ENCODE data around the gene CCDC192.
A peak's percentile ranks its signal among the peaks of the same experiment; 100 is the strongest.
"Not testable (repeated sequence)": the region's sequence is repeated elsewhere in the genome, so short reads cannot be mapped to it uniquely, and the experiment has no call there.

Gene CCDC192

DNA sequence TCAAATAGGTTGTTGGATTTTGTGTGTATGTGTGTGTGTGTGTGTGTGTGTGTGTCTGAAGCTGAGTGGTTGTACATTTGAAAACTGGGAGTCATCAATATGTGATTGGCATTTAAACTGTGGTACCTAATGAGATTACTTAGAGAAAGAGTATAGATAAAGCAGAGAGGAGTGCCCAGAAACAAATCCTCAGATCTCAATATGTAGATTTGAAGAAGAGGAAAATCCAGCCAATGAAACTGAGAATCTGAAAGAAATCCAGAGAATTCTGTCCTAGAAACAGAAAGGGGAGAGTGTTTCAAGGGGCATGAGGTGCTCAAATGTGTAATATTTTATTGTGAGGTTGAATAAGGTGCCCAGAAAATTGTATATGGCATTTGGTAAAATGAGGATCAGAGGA, 66.2 kb downstream of the CCDC192 start:
- DNase-seq, result no peak

DNA sequence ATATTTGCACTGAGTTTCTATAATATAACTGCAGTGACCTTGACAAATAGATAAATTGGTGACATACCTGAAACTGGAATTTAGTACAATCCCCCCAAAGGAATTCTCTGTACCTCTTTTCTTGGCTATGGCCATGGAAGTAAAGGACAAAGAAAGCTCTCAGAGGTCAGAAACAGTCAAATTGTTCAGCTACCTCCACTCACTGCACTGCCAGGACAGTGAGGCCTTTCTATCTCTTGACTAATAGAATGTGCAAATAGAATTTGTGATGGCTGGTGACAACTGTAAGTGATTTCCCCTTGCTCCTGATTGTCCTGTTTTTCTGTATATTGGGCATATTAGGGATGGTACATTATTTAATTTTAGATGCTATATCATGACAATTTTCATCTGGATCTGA, 67.1 kb downstream of the CCDC192 start:
- no peak for DNase-seq

DNA sequence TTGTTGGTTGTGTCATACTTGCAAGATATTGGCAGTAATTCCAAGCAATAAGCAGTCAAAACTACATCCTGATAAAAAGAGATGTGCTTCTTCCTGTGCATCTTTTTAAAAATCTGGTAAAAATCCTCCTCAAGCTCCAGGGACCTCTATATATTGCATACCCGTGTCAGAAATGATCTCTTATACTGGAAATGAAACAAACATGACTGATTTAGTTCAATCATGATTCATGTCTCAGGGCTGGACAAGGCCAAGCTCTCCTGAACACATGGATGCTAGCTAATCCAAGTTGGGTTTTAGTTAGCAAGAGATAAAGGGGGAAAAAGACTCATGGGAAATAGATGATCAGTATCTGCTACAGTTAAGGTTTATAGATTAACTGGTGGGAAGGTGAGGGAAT, 69.3 kb downstream of the CCDC192 start:
- DNase-seq, result no peak

DNA sequence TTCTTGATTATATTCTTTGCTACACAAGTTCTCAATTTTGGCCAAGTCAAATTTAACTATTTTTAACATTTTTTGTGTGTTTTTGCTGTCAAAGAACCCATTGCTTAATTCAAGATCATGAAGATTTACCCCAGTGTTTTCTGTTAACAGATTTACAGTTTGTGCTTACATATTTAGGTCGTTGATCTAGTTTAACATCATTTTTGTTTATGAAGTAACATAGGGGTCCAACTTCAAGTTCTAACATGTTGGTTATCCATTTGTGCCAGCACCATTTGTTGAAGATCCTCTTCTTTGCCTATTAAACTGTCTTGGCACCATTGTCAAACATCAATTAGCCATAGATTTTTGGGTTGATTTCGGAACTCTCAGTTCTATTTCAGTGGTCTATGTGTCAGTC, 71.0 kb downstream of the CCDC192 start:
- DNase-seq, result no peak

DNA sequence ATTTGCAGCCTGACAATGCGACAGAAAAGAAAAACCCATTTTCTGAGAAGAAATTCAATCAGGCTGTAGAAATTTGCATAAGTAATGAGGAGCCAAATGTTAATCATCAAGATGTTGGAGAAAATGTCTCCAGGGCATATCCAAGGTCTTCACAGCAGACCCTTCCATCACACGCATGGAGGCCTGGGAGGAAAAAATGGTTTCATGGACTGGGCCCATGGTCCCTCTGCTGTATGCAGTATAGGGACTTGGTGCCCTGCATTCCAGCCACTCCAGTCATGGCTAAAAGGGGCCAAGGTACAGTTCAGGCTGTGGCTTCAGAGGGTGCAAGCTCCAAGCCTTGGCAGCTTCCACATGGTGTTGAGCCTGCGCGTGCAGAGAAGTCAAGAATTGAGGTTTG, 73.3 kb downstream of the CCDC192 start:
- DNase-seq, result no peak

DNA sequence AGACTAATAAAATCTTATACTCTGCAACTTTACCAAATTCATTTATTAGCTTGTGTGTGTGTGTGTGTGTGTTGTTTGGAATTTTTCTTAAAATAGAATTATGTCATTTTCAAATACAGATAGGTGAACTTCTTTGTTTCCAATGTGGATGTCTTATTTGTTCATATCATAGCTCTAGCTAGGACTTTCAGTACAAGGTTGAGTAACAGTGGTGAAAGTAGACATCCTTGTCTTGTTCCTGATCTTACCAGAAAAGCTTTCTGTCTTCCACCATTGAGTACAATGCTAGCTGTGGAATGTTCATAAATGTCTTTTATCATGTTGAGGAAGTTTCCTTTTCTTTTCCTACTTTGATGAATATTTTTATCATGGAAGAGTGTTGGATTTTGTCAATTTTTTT, 74.8 kb downstream of the CCDC192 start:
- no peak for DNase-seq

DNA sequence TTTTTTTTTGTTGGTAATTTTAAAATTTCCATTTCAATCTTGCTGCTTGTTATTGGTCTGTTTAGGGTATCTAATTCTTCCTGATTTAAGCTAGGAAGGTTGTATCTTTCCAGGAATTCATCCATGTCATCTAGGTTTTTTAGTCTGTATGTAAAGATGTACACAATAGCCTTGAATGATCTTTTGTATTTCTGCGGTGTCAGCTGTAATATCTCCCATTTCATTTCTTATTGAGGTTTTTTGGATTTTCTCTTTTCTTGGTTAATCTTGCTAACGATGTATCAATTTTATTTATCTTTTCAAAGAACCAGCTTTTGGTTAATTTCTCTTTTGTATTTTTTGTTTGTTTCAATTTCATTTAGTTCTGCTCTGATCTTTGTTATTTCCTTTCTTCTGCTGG, 79.3 kb downstream of the CCDC192 start:
- not testable (repeated sequence) for DNase-seq

DNA sequence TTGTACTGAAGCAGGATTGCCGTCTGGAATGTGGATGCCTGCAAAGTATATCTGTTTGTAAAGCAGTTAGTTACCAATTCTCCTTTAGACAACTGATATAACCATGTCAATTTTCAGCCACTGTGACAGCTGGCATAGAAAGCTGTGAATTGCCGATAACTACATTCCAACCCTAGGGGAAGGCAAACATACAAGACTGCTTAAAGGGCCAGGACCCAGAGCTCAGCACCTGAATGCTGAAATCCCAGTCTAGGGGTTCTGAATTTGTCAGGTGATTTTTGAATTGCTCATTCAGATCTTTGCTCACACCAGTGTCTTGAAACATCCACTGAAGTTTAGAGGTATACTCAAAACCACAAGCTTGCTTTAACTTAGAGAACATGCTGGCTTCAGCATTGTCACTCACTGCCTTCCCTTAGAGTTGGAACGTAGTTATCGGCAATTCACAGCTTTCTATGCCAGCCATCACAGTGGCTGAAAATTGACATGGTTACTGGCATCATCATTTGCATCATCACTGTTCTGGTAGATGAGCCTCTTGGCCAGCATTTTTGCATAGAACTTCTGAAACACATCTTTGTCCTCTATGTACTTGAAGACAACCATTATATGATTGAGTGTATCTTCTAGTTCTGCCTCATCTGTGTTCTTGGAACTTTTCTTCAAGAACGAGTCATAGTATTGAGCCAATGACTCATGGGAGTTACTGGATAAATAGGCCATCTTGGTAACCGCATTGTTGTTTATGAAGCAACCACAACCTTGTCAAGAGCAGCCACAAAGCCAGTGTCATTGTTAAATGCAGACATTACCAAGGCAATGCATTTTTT, 82.1 kb downstream of the CCDC192 start:
- no peak for DNase-seq

DNA sequence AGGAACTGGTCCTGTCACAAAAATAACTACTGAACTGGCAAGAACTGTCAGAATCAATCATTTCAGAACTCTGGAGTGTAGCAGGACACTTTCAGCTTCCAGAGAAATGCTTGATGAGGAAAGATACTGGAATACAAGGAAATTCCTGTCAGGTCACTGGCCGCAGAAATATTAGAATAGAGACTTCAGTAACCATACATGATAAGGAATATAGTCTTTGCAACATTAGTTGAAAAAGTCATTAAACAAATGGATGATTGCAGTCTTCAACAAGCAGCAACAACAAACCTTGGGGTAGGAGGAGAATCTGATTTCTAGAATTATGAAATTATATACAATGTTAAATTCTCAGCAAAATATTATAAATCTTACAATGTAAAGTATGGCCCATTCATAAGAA, 88.2 kb downstream of the CCDC192 start:
- DNase-seq, result no peak

DNA sequence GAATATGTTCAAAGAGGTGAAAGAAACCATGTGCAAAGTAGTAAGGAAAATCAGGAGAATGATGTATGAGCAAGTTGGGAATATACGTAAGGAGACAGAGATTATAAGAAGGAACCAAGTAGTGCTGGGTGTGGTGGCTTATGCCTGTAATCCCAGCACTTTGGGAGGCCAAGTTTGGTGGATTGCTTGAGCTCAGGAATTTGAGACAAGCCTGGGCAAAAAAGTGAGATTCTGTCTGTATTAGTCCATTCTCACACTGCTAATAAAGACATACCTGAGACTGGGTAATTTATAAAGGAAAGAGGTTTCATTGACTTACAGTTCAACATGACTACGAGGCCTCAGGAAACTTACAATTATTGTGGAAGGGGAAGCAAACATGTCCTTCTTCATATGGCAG, 88.7 kb downstream of the CCDC192 start:
- DNase-seq, result not testable (repeated sequence)

DNA sequence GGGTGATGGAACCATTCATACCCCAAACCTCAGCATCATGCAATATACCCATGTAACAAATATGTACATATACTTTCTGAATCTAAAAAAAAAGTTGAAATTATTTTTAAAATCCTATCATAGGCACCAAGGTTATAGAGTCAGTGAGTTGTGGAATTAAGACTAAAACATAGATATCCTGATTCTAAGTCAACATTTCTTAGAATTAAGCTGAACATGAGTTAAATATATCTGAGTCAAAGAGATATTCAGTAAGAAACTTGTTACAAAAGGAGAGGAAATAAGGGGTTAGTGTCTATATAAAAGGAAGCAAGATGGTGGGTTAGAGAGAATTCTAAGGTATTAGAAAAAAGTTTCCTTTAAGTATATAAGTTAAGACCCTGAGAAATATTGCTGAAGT, 89.9 kb downstream of the CCDC192 start:
- no peak for DNase-seq

DNA sequence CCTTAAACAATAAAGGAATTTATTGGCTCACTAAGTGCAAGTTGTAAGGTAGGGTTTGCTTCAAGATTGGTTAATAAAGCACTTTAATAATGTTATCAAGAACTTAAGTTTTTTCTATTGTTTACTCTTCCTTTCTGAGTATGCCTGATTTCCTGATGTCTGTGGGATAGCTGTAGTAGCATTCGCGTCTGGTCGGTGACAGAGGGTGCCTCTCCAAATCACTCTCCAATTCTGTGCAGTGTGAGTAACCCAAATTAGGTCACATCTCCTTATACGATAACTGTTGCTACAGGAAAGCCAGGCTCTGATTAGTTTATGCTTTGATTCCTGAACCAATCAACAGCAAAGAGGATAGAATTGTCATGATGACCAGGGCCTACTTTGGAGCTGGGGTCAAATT, 90.7 kb downstream of the CCDC192 start:
- DNase-seq, result no peak

DNA sequence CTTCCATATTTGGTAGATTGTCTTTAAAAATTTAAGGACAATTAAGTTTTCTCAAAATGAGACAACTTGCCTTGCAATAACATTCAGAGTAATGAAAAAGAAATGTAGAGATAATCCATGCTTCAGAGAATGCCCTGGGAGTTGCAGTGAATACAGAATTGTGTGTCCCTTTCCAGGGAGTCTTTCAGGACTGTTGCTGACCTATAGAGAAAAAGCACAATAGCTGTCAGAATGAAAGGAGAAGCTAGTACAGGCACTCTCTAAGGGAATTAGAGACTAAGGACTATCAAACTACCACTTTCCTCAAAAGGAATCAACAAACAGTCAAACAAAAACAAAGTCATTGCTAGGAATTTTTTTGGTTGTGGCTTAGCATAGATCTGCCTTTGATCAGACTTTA, 93.0 kb downstream of the CCDC192 start:
- no peak for DNase-seq

DNA sequence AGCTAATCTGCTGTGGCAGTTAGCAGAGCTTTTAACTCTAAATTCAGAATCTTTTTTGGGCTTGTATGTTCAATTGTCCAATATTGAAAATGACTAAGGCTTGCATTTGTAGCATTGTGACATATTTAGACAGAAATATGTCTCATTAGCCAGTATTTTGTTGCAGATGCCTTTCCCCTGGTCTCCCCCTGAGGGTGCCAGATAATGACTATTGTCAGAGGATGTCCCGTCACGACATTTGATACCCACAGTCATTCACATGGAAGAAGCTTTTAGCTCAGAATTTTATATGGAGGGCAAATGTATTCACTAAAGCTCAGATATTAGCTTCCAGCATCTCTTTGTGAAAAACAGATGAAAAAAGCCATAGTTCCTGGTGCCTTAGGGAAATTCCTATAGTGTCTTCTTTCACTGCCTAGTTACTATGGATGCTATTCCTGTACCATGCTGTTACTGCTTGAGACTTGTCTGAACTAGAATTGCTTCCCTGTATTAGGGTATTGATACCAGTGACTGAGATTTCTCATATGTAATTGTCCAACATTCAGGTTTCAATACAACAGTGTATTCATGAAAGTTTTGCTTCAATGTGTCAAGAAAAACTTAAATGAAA, 96.2 kb downstream of the CCDC192 start:
- DNase-seq, result peak; percentile 34

DNA sequence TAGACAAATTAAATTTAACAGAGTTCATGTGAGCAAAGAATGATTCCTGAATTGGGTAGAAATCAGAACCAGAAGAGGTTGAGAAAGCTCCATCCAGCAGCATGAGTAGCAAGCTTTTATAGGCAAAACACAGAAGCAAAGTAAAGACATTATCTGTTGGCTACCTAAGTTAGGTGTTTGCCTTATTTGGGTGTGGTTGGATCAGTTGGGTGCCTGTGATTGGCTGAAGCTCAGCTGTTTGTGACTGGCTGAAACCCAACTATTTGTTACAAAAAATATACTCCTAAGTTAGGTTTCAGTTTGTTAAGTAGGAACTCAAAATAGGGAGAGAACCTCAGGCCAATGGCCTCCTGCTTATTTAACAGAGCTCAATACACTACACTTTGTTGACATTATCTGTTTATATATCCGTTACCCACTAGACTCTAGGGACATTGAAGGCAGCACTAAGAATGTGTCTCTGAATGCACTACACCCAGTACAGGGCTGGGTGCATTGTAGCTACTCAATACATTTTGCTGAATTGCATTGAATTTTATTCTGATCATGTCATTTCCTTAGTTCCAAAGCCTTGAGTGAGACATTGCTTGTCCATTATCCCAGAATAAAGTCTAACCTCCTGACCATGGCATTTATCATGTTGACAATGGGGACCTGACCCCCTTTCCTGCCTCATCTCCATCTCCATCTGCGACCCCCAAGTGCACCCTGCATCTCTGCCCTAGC, 98.7 kb downstream of the CCDC192 start:
- DNase-seq, result no peak

DNA sequence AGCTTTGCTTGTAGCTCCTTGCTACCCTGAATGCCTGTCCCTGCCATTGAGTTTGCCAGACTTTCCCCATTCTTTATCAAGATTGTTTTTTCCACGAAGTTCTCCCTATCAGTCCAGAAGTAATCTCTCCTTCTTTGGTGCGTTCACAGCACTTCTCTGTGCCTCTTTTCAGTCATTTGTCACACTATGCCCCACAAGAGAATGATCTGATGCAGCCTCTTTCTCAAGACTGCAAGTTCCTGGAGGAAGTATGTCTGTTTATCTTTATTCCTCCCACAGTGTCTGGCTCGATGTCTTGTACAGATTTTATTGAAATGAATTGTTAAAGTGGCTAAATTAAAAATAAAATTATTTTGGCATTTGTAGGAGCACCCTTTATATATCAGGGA, 99.3 kb downstream of the CCDC192 start:
- DNase-seq, result no peak

DNA sequence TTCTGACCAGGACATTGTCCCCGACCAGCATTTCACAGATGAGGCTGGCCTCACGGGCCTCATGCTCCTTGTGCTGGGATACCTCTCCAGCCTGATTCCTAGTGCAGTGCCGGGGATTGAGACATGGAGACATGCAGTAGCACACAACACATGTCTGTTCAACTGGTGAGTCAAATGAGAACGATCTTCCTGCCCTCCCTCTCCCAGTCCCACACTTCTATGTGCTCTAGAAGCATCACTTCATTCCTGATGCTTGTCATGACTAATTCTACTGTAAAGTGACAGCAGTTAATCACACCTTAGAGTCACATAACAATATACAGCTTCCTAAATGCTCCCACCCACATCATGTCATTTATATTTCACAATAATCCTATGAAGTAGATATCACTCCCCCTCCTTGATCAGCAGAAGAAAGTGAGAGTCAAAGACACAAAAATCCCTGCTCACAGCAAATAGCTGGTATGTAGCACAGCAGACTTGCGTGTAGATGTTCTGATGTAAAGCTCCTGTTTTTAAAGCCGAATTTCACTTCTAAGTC, 101.8 kb downstream of the CCDC192 start:
- DNase-seq, result no peak

DNA sequence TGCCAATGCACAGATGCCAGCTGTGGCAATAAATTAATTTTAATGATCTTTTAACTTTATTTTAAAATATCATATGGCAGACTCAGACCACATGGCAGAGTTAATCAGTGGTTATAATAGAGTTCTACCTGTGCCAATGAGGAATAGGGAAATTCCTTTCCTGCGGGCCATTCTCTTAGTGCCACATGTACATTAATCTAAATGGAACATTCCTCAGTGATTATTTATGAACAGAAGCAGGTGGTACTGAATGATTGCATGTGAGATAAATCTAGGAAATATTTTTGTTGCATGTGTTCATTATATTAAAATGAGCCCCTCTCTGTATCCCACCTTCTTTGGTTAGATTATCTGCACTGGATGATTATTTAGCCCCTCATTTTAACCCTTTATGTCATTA, 102.3 kb downstream of the CCDC192 start:
- DNase-seq, result no peak

DNA sequence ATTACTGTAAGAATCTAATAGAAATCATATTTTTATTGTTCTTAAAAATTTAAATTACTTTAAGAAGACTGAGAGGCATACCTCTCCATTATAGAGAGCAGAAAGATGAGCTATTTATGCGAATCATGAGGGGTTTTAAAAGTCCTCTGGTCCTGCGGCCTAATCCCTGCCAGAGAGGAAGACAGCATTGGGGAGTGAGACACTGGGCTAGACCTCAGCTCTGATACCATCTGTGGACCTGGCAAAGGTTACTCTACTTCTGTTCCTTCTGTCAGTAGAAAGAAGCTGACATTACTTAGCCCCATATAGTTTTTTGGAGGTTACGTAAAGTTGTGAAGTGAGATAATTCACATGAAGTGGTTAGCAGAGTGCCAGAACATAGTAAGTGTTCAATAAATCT, 103.6 kb downstream of the CCDC192 start:
- no peak for DNase-seq

DNA sequence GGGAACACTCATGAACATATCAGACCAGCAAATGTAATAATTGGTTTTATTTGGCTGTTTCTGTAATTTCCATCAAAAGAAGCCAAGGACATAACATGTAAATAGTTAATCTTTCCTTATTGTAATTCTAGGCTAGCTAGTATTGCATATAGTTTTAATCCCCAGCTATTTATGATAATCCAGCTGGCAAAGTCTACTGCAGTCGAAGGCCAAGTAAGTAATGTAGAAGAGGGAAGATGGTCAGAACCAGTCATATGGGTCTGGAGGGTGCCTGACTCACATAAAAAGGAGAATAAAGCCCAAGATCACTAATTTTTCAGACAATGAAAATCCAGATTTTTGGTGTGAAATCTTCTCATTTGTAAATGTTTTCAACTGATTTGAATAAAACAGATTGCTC, 106.3 kb downstream of the CCDC192 start:
- DNase-seq, result no peak

DNA sequence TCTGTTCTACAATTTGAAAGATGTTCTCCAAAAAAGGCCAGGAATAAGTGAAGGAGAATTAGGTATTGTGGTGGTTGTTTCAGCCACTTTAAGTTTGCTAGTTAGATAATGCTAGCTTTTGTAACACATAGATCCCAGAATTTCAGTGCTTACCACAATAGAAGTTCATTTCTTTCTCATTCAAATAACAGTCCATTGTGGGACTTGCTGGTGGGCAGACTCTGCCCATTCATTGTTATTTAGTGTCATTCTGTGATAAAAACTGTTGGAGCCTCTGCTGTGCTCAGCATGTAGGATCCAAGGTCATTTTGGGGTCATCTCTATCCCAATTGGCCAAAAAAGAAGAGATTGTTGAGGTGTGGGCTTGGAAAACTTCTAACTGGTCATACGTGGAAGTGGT, 106.8 kb downstream of the CCDC192 start:
- peak; percentile 31 for DNase-seq

DNA sequence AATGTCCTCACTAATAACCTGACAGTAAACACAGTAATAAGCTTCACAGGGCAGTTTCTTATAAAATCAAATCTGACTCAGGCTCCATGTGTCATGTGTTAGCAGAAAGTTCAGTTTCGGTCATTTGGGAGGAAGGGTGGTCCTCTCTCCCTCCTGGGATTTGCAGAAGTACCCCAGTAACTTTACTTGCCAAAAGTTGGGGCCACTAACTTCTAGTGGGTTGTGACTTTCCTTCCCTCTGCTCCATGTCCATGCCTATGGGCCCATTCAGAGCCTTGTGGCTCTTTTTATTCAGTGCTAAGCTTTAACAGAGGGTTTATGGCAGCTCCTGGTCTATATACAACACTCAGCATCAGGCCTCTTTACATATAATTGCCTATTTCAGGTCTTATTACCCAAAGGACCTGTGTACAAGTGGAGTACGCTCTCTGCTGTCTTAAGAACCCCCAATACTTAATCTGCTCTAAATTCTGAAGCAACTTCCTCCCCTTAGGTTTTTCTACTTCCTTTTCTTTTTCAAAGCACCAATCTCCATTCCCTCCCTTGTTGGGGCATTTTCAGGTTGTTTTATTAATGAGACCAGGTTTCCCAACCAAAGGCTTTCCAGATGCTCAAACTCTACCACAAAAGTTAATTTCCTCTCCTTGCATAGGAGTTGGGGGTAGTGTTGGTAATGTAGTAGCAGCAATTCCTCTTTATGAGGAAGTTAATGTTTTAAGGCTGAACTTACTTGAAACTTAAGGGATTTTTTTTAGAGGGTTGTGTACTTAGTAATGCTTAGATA, 107.7 kb downstream of the CCDC192 start:
- DNase-seq, result no peak

DNA sequence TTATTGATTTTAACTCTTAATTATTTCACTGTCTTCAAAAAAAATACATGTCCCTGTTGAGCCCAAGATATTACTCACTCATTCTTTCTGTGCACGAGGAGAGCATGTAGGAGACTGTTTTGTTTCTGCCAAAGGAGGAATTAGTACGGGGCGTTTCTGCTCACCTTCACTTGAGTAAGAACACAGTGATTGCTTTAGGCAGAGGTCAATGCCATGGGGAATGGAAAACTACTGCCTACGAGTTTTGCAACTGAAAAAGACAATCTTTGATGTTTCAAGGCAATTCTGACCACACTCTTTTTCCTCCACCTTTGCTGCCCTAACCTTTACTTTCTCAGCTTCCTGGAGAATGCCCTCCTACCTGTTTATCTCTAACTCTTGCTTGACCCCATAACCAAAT, 109.4 kb downstream of the CCDC192 start:
- DNase-seq, result no peak

Data from eye (tissue), 1 donor.